GM10847 (cell line): Measurements from ENCODE around the gene IFNGR2.

Experiments used
- POLR2A ChIP-seq: IDR thresholded peaks from 2 replicates; pipeline ENCODE4 v1.6.1; 2011; ENCODE audit not compliant: insufficient read length; ENCODE audit errors: extremely low read depth

Gene IFNGR2

DNA sequence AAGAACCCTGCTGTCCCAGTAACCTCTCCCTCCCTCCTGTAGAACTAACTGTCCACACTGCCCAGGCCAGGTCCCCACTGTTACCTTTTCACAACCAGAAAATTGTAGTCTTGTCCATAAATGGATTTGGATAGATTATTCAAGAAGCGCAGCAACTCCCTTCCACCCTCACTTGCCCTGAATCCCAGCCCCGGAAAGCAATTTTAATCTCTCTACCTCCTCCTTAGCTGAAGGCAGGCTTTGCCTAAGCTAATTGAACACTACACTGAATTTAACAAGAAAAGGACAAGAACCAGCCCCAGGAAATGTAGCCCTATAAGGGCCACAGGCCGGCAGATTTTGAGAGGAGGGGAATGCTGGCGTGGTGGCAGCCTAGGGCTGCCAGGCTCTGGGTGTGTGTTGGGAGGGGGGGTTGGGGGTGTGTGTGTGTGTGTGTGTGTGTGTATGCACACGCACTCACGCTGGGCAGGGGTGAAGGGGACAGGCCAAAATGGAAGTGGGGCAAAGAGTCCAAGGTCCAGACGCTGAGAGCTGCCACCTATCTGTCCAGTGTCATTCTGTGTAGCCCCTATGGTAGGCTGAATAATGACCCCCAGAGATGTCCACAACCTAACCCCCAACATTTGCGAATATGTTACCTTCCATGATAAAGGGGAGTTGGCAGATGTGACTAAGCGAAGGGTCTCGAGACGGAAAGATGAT is 10.8 kb upstream of the IFNGR2 start:
- no peak for TF ChIP-seq POLR2A

- TF ChIP-seq POLR2A: no peak
These were observed 9.9 kb upstream of the IFNGR2 start for GRCh38 chr21:33393348-33393747.

DNA sequence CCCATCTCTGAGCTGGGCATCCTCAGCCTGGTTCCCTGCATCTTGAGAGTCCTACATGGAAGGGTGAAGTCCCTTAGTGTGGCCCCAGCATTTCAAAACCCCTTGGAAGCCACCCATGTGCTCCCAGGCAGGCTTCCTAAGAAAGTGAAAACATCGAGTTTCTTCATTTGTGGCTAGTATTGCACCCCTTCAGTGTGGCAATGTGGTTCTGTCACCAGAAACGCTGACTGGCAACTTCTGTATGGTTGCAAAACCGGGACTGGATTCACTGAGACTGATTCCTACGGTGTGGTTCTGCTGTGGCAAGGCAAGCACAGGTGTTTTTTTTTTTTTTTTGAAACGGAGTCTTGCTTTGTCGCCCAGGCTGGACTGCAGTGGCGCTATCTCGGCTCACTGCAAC is 9.0 kb upstream of the IFNGR2 start:
- TF ChIP-seq POLR2A: no peak

DNA sequence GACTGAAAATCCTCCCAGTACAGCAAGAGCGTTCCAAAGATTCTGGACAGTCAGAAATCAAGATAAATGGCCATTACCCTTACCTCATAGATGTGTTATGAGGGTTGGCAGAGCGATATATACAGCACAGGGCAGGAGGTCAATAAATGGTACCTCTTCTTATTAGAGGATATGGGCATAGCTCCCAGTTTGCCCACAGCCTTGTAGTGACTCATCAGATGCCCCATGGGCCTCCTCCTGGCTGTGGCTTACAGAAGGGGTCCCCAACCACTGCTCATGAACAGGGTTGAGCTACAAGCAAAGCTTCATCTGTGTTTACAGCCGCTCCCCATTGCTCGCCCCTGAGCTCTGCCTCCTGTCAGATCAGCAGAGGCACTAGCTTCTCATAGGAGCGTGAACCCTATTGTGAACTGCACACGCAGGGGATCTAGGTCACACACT is 7.3 kb upstream of the IFNGR2 start:
- TF ChIP-seq POLR2A: no peak

DNA sequence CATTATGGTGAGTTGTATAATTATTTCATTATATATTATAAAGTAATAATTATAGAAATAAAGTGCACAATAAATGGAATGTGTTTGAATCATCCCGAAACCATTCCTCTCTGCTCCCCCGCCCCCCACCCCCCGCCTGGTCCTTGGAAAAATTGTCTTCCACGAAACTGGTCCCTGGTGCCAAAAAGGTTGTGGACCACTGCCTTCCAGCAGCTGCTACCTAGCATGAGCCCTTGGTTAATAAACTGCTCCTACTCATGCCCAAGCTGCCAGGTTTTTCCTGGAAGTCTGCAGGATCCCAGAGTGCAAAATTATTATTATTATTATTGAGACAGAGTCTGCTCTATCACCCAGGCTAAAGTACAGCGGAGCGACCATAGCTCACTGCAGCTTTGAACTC is 6.8 kb upstream of the IFNGR2 start:
- TF ChIP-seq POLR2A: no peak

GRCh38 chr21:33396951-33397350 is 6.3 kb upstream of the IFNGR2 start:
- TF ChIP-seq POLR2A: no peak

GRCh38 chr21:33397717-33398116 is 5.5 kb upstream of the IFNGR2 start:
- no peak for TF ChIP-seq POLR2A

DNA sequence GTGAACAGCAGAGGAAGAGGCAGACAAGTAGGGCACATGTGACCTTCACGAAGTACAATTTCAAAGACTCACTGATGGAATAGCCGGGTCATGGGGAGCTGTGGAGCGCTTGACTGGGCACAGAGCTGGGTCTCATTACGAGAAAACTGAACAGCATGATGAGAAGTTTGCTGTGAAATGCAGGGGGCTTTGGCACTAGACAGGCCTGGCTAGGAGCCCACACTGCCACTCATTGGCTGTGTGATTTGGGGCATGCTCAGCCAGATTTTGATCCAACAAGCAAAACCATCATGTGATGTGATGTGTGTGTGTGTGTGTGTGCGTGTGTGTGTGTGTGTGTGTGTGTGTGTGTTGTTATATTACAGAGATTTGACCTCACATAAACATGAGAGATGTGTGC is 4.9 kb upstream of the IFNGR2 start:
- TF ChIP-seq POLR2A: no peak

GRCh38 chr21:33401630-33401992 is 1.6 kb upstream of the IFNGR2 start:
- TF ChIP-seq POLR2A: no peak

- TF ChIP-seq POLR2A: no peak
These were observed 923 bp upstream of the IFNGR2 start for GRCh38 chr21:33402001-33402979.

GRCh38 chr21:33403786-33404585 is 773 bp downstream of the IFNGR2 start:
- no peak for TF ChIP-seq POLR2A

- TF ChIP-seq POLR2A: no peak
These were observed 3.3 kb downstream of the IFNGR2 start for GRCh38 chr21:33406493-33406892.

DNA sequence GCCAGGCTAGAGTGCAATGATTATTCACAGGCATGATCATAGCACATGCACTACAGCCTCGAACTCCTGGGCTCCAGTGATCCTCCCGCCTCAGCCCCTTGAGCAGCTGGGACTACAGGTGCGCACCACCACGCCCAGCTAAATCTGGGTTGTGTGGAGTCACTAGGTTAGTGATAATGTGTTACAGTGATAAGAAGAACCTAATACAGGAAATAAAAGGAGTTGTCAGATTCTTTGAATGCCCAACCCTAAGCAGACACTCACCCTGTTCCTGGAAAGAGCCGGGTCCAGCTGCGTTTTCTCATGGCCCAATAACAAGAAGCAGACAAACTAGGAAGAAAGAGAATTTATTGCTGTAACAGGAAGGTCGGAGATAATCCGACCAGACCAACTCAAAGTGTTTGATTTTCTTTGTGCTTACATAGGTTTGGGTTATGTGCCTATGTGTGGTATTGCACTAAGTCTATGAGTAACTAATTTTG is 8.8 kb downstream of the IFNGR2 start:
- TF ChIP-seq POLR2A: no peak

DNA sequence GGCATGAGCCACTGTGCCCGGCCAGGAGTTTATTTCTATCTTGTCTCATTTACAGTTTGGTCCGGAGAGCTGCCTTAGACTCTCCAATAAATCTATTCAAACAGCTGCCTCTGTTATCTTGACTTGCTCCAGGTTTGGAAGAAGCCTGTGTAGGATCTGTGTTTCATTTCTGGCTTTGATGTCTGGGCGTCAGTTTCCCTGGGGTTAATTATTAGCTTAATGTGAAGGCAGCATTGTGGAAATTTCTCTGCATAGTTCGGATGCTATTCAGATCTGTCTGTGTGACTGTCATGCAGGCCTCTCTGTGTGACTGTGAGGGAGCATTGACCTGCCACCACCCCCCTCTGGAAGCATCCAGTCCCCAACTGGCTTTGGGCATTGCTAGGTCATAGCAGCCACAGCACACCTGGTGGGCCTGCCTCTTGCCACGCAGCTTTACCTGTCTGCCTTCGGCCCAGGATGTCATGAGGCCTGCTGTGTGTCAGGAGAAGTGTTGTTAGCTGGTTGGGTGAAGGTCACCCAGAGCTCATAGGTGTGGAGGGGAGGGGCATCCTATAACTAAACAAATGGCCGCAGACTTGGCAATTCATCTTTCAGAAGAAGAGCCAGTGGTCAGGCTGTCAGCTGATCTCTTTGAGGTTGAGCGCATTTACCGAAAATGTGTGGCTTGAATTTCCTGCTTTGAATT is 9.8 kb downstream of the IFNGR2 start:
- TF ChIP-seq POLR2A: no peak

DNA sequence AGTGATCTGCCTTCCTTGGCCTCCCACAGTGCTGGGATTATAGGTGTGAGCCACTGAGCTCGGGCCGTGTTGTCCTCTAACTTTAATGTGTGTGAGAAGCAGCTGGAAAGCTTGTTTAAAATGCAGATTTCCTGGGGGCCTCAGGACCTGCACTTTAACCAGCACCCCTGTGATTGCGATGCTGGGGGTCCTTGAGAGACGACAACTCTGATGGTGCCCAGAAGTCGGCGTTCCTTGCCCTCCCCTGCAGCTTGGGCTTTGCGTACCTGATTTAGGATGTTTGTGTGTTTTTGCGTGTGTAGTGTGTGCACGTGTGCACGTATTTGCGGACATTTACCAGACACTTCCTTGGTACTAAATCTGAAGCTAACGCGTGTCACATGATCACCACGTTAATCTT is 10.9 kb downstream of the IFNGR2 start:
- no peak for TF ChIP-seq POLR2A
